Lower lobe of right lung (tissue), 2 donors: Measurements from ENCODE around the gene SERTAD2. TPM values are rescaled to one million over a fixed set of nuclear protein-coding genes. Genes with fewer than 3 reads are reported as not detected.

ENCODE experiments used
- ATAC-seq, 2 donors: fragments of 200-7000 bp; cut with Tn5 transposase; one replicate each; pipeline ENCODE4 v1.9.1; 2020 to 2022; ENCODE audit warnings: mild to moderate bottlenecking in 2 of 2, moderate library complexity in 2 of 2
- DNase-seq: peaks from one replicate; pipeline ENCODE4 v3.0.0-alpha.2; 2020
- H3K27ac ChIP-seq: fragments of 200-600 bp; one replicate; pipeline ENCODE4 v1.8.0; 2022
- H3K27me3 ChIP-seq: fragments of 200-600 bp; one replicate; pipeline ENCODE4 v1.8.0; 2022; ENCODE audit warnings: low read depth
- H3K36me3 ChIP-seq: fragments of 200-600 bp; one replicate; pipeline ENCODE4 v1.8.0; 2022; ENCODE audit warnings: mild to moderate bottlenecking
- H3K4me1 ChIP-seq: fragments of 200-600 bp; one replicate; pipeline ENCODE4 v1.8.0; 2022
- H3K4me3 ChIP-seq: fragments of 200-600 bp; one replicate; pipeline ENCODE4 v1.8.0; 2022; ENCODE audit warnings: mild to moderate bottlenecking
- H3K9me3 ChIP-seq: fragments of 200-600 bp; one replicate; pipeline ENCODE4 v1.8.0; 2022
- CTCF ChIP-seq: fragments of 200-600 bp; IDR thresholded peaks from one replicate; pipeline ENCODE4 v1.8.0; 2022; ENCODE audit warnings: antibody characterized with exemption, mild to moderate bottlenecking
- intact Hi-C: fragments of 100-400 bp; cut with DNase I; formaldehyde crosslinking; loops from one replicate; pipeline ENCODE4 v1.11.0; 2022
- total RNA-seq: library from RNA; stranded (reverse); fragmentation: NEBNext Ultra II Directional; extraction: Animal tissue kit (Norgen Biotek cat#: 25700); gene quantifications from one replicate; pipeline ENCODE4 v1.2.1, GENCODE V29; 2021
- donor health status: DM: no; HTN: yes; CAD: no; lungs with severe emphysema.

The SERTAD2 gene
- total RNA-seq, 1 donor from 2014 or later, result 20.1 TPM

- DNase-seq, result no peak
- no peak for TF ChIP-seq CTCF
- no peaks in the 10 kb centered on the region for H3K27me3 ChIP-seq
- H3K36me3 ChIP-seq, result no peaks in the 10 kb centered on the region
- H3K27ac ChIP-seq, result no peak overlapping the region
- no peaks in the 10 kb centered on the region for H3K9me3 ChIP-seq
- intact Hi-C loops, result no loop called here
- H3K4me3 ChIP-seq, result no peak overlapping the region
- ATAC-seq, result no peak
- peaks cover 13% of the 10 kb centered on the region for H3K4me1 ChIP-seq
These were observed 12.0 kb upstream of the SERTAD2 start for GRCh38 chr2:64665709-64666108.

GRCh38 chr2:64663402-64663801 is 9.7 kb upstream of the SERTAD2 start:
- H3K4me3 ChIP-seq, result no peak overlapping the region
- no peak overlapping the region for H3K27ac ChIP-seq
- intact Hi-C loops, result no loop called here
- DNase-seq, result no peak
- no peaks in the 10 kb centered on the region for H3K27me3 ChIP-seq
- ATAC-seq, result no peak
- H3K9me3 ChIP-seq, result no peaks in the 10 kb centered on the region
- no peak for TF ChIP-seq CTCF
- H3K36me3 ChIP-seq, result no peaks in the 10 kb centered on the region
- H3K4me1 ChIP-seq, result peaks cover 13% of the 10 kb centered on the region

GRCh38 chr2:64661741-64662169 is 8.0 kb upstream of the SERTAD2 start:
- H3K27me3 ChIP-seq, result no peaks in the 10 kb centered on the region
- DNase-seq (no peak), ATAC-seq (no peak)
- H3K27ac ChIP-seq, result no peak overlapping the region
- H3K36me3 ChIP-seq, result no peaks in the 10 kb centered on the region
- TF ChIP-seq CTCF, result no peak
- peaks cover 4% of the 10 kb centered on the region for H3K4me1 ChIP-seq
- intact Hi-C loops, result no loop called here
- H3K9me3 ChIP-seq, result no peaks in the 10 kb centered on the region
- H3K4me3 ChIP-seq, result no peak overlapping the region

GRCh38 chr2:64659252-64659651 is 5.5 kb upstream of the SERTAD2 start:
- intact Hi-C loops, result no loop called here
- ATAC-seq, result no peak
- no peaks in the 10 kb centered on the region for H3K36me3 ChIP-seq

GRCh38 chr2:64658269-64658668 is 4.6 kb upstream of the SERTAD2 start:
- ATAC-seq, result no peak
- no peak overlapping the region for H3K27ac ChIP-seq
- H3K36me3 ChIP-seq, result no peaks in the 10 kb centered on the region
- H3K9me3 ChIP-seq, result no peaks in the 10 kb centered on the region
- DNase-seq, result no peak
- intact Hi-C loops, result no loop called here
- TF ChIP-seq CTCF, result no peak
- H3K4me1 ChIP-seq, result peaks cover 14% of the 10 kb centered on the region
- H3K4me3 ChIP-seq, result no peak overlapping the region
- no peaks in the 10 kb centered on the region for H3K27me3 ChIP-seq

More at GRCh38 chr2:64659252-64659651, 5.5 kb upstream of the SERTAD2 start:
- TF ChIP-seq CTCF, result no peak
- Histone ChIP-seq H3K9me3 (no peaks in the 10 kb centered on the region), H3K27me3 (no peaks in the 10 kb centered on the region), H3K27ac (no peak overlapping the region), H3K4me1 (peaks cover 14% of the 10 kb centered on the region), H3K4me3 (no peak overlapping the region)
- DNase-seq, result no peak

- H3K27ac ChIP-seq, result no peak overlapping the region
- DNase-seq, result no peak
These were observed 3.7 kb upstream of the SERTAD2 start for GRCh38 chr2:64657411-64657810.

More at GRCh38 chr2:64657411-64657810, 3.7 kb upstream of the SERTAD2 start:
- Histone ChIP-seq H3K9me3 (no peaks in the 10 kb centered on the region), H3K4me1 (peaks cover 16% of the 10 kb centered on the region), H3K27me3 (no peaks in the 10 kb centered on the region), H3K4me3 (no peak overlapping the region), H3K36me3 (no peaks in the 10 kb centered on the region)
- intact Hi-C loops, result no loop called here
- TF ChIP-seq CTCF, result no peak
- no peak for ATAC-seq
